ENCODE measurements around the gene FCHSD2. TPM values are rescaled to one million over a fixed set of nuclear protein-coding genes. Genes with fewer than 3 reads are reported as not detected.
"Not testable (repeated sequence)": the region's sequence is repeated elsewhere in the genome, so short reads cannot be mapped to it uniquely, and the experiment has no call there.

FCHSD2 gene
- total RNA-seq, 2 experiments from 2014 or later: 53.3 to 60.1 TPM

GRCh38 chr11:73140213-73141030, 1.7 kb downstream of the FCHSD2 start:
- Mint-ChIP-seq H3K9me3 (no peaks in the 10 kb centered on the region), H3K27me3 (no peaks in the 10 kb centered on the region), H3K4me3 (peak overlapping the region; percentile 99), H3K36me3 (peaks cover 31% of the 10 kb centered on the region), H3K4me1 (peaks cover 41% of the 10 kb centered on the region), H3K27ac (peak overlapping the region; percentile 94)
- ATAC-seq (ENCODE audit: low read depth) (no peak), DNase-seq (peak; percentile 46)
- POLR2A ChIA-PET: interaction anchor here (0.6 to 5.1 kb wide), 3 partner anchors 14 to 111 kb away, joined by 3 to 174 read pairs (median 4); no protein-coding TSS in a partner anchor

- no peak overlapping the region for H3K27ac Mint-ChIP-seq
- peaks cover 37% of the 10 kb centered on the region for H3K4me1 Mint-ChIP-seq
- ATAC-seq (ENCODE audit: low read depth): no peak
- H3K4me3 Mint-ChIP-seq: peak overlapping the region; percentile 99
- POLR2A ChIA-PET: no interaction called here
- H3K9me3 Mint-ChIP-seq: no peaks in the 10 kb centered on the region
- DNase-seq: no peak
- H3K27me3 Mint-ChIP-seq: no peaks in the 10 kb centered on the region
- peaks cover 31% of the 10 kb centered on the region for H3K36me3 Mint-ChIP-seq
Observed at GRCh38 chr11:73139476-73140198, 2.5 kb downstream of the FCHSD2 start.

- Mint-ChIP-seq H3K4me1 (peaks cover 25% of the 10 kb centered on the region), H3K27ac (no peak overlapping the region), H3K9me3 (no peaks in the 10 kb centered on the region), H3K36me3 (peaks cover 40% of the 10 kb centered on the region), H3K27me3 (no peaks in the 10 kb centered on the region), H3K4me3 (peak overlapping the region; percentile 2)
- no peak for ATAC-seq (ENCODE audit: low read depth)
- POLR2A ChIA-PET: no interaction called here
- DNase-seq: no peak
Observed at GRCh38 chr11:73137944-73138274, 4.2 kb downstream of the FCHSD2 start.

- peak overlapping the region; percentile 2 for H3K4me3 Mint-ChIP-seq
- H3K27me3 Mint-ChIP-seq: no peaks in the 10 kb centered on the region
- POLR2A ChIA-PET: no interaction called here
- no peak for DNase-seq
- H3K36me3 Mint-ChIP-seq: peaks cover 41% of the 10 kb centered on the region
- peaks cover 22% of the 10 kb centered on the region for H3K4me1 Mint-ChIP-seq
- H3K9me3 Mint-ChIP-seq: no peaks in the 10 kb centered on the region
- no peak overlapping the region for H3K27ac Mint-ChIP-seq
- ATAC-seq (ENCODE audit: low read depth): no peak
Observed at GRCh38 chr11:73137262-73137943, 4.7 kb downstream of the FCHSD2 start.

- ATAC-seq (ENCODE audit: low read depth); POLR2A ChIA-PET: not testable (repeated sequence)
Observed at GRCh38 chr11:73136722-73137121, 5.4 kb downstream of the FCHSD2 start.

GRCh38 chr11:73135346-73136284, 6.5 kb downstream of the FCHSD2 start:
- no peaks in the 10 kb centered on the region for H3K9me3 Mint-ChIP-seq
- ATAC-seq (ENCODE audit: low read depth) (no peak), DNase-seq (no peak)
- POLR2A ChIA-PET: no interaction called here
- H3K27ac Mint-ChIP-seq: no peak overlapping the region
- no peak overlapping the region for H3K4me3 Mint-ChIP-seq
- no peaks in the 10 kb centered on the region for H3K27me3 Mint-ChIP-seq
- H3K36me3 Mint-ChIP-seq: peaks cover 43% of the 10 kb centered on the region
- H3K4me1 Mint-ChIP-seq: peaks cover 24% of the 10 kb centered on the region

More at GRCh38 chr11:73136722-73137121, 5.4 kb downstream of the FCHSD2 start:
- H3K36me3 Mint-ChIP-seq: peaks cover 45% of the 10 kb centered on the region
- not testable (repeated sequence) for DNase-seq, H3K27me3 Mint-ChIP-seq, H3K4me3 Mint-ChIP-seq, H3K27ac Mint-ChIP-seq, H3K9me3 Mint-ChIP-seq
- peaks cover 24% of the 10 kb centered on the region for H3K4me1 Mint-ChIP-seq

- H3K4me3 Mint-ChIP-seq; H3K9me3 Mint-ChIP-seq; ATAC-seq (ENCODE audit: low read depth); H3K27me3 Mint-ChIP-seq; H3K4me1 Mint-ChIP-seq; H3K27ac Mint-ChIP-seq; DNase-seq: not testable (repeated sequence)
- H3K36me3 Mint-ChIP-seq: peaks cover 35% of the 10 kb centered on the region
- POLR2A ChIA-PET: interaction anchor here (0.6 kb wide), 1 partner anchor 10 kb away, joined by 3 read pairs; the partner anchor contains the start of gene FCHSD2
Observed at GRCh38 chr11:73132349-73132748, 9.8 kb downstream of the FCHSD2 start.

GRCh38 chr11:73130181-73130580, 11.9 kb downstream of the FCHSD2 start:
- POLR2A ChIA-PET: interaction anchor here (0.7 kb wide), 1 partner anchor 336 kb away, joined by 5 read pairs; the partner anchor contains the start of gene STARD10
- DNase-seq (no peak), ATAC-seq (ENCODE audit: low read depth) (no peak)
- Mint-ChIP-seq H3K36me3 (peaks cover 38% of the 10 kb centered on the region), H3K4me3 (no peak overlapping the region), H3K4me1 (peaks cover 2% of the 10 kb centered on the region), H3K27me3 (no peaks in the 10 kb centered on the region), H3K9me3 (no peaks in the 10 kb centered on the region), H3K27ac (no peak overlapping the region)

- no peaks in the 10 kb centered on the region for H3K27me3 Mint-ChIP-seq
- H3K9me3 Mint-ChIP-seq: peaks cover 2% of the 10 kb centered on the region
- H3K4me1 Mint-ChIP-seq: peaks cover 2% of the 10 kb centered on the region
- POLR2A ChIA-PET: interaction anchor here (0.6 kb wide), 1 partner anchor 13 kb away, joined by 3 read pairs; the partner anchor contains the start of gene FCHSD2
- DNase-seq (no peak), ATAC-seq (ENCODE audit: low read depth) (no peak)
- no peak overlapping the region for H3K4me3 Mint-ChIP-seq
- H3K36me3 Mint-ChIP-seq: peaks cover 45% of the 10 kb centered on the region
- H3K27ac Mint-ChIP-seq: no peak overlapping the region
Observed at GRCh38 chr11:73129198-73129597, 12.9 kb downstream of the FCHSD2 start.

- H3K4me1 Mint-ChIP-seq: peaks cover 2% of the 10 kb centered on the region
- no peaks in the 10 kb centered on the region for H3K27me3 Mint-ChIP-seq
- POLR2A ChIA-PET: interaction anchor here (0.6 to 0.7 kb wide), 4 partner anchors 36 to 1575 kb away, joined by 3 to 4 read pairs (median 3); no protein-coding TSS in a partner anchor
- peaks cover 2% of the 10 kb centered on the region for H3K9me3 Mint-ChIP-seq
- no peak overlapping the region for H3K4me3 Mint-ChIP-seq
- no peak for ATAC-seq (ENCODE audit: low read depth)
- no peak for DNase-seq
- H3K36me3 Mint-ChIP-seq: peaks cover 45% of the 10 kb centered on the region
- no peak overlapping the region for H3K27ac Mint-ChIP-seq
Observed at GRCh38 chr11:73126804-73127480, 15.2 kb downstream of the FCHSD2 start.

- DNase-seq (no peak), ATAC-seq (ENCODE audit: low read depth) (no peak)
- POLR2A ChIA-PET: interaction anchor here (1.5 kb wide), 1 partner anchor 18 kb away, joined by 6 read pairs; the partner anchor contains the start of gene FCHSD2
- Mint-ChIP-seq H3K27ac (no peak overlapping the region), H3K27me3 (no peaks in the 10 kb centered on the region), H3K4me1 (peaks cover 2% of the 10 kb centered on the region), H3K4me3 (no peak overlapping the region), H3K36me3 (peaks cover 48% of the 10 kb centered on the region), H3K9me3 (peaks cover 2% of the 10 kb centered on the region)
Observed at GRCh38 chr11:73124800-73125199, 17.3 kb downstream of the FCHSD2 start.

- H3K27me3 Mint-ChIP-seq; H3K4me1 Mint-ChIP-seq; DNase-seq; H3K27ac Mint-ChIP-seq; POLR2A ChIA-PET; ATAC-seq (ENCODE audit: low read depth); H3K9me3 Mint-ChIP-seq; H3K4me3 Mint-ChIP-seq: not testable (repeated sequence)
- peaks cover 48% of the 10 kb centered on the region for H3K36me3 Mint-ChIP-seq
Observed at GRCh38 chr11:73123892-73124291, 18.2 kb downstream of the FCHSD2 start.

Measured in activated naive CD8-positive, alpha-beta T cell treated with anti-CD3 and anti-CD28 coated beads, Interleukin-2, amount 10 ng/mL, durations not matched to agents 7 days and 5 days (primary cell).